ENCODE results near the gene TNFAIP8L1. TPM values are rescaled to one million over a fixed set of nuclear protein-coding genes. Genes with fewer than 3 reads are reported as not detected.

Gene TNFAIP8L1
- total and polyA plus RNA-seq, 12 donors: 2.5 to 13.4 (median 6.1) TPM

DNA sequence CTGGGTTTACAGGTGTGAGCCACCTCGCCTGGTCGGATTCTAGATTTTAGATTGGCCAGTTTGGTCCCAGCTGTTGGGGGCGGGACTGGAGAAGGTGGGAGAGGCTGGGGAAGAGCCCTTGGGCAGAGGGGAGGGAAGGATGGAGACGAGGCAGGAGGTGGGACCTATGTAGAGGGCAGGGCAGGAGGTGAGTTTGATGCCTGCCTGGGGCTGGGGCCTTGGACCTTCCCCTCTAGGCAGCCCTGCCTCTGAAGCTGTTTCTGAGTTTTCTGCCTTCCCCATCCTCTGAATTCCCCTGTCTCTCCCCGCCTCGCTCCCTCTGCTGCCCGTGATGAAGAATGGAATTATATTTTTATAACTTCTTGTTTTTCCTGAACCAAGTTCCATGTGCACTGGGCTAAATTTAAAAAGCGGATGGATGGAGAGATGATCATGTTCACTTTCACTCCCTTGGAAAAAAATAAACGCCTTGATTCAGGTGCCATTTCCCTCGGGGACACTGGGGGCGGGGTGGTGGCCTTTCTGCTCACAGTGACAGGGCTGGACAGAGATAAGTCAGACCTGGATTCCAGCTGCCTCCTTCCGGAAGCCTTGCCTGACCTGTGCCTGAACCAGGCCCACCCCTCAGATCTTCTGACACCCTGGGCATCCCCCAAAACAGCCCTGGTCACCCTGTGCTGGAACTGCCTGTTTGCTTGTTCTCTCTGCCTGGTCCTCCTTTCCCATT lies 16.5 kb upstream of the TNFAIP8L1 start:
- no peak for TF ChIP-seq CTCF (IDR thresholded peaks at IDR 0.05)
- Histone ChIP-seq H3K9me3 (no peaks in the 10 kb centered on the region), H3K4me3 (no peak overlapping the region), H3K27me3 (peaks cover 0 to 28% (median 22%) of the 10 kb centered on the region in 7 donors), H3K27ac (no peak overlapping the region), H3K4me1 (peaks cover 0 to 8% (median 0%) of the 10 kb centered on the region in 9 donors), H3K36me3 (no peaks in the 10 kb centered on the region)
- intact Hi-C loops (cut with DNase I): loop anchor here in 1 of 10 donors (10.0 kb wide), 1 partner anchor 198 kb away; no protein-coding TSS in a partner anchor
- peak in 1 of 8 donors; percentile 37 for ATAC-seq
- no peak for DNase-seq
- WGBS, 2 donors: 30 to 36% methylated on average over 12 of the region's 12 CpGs

DNA sequence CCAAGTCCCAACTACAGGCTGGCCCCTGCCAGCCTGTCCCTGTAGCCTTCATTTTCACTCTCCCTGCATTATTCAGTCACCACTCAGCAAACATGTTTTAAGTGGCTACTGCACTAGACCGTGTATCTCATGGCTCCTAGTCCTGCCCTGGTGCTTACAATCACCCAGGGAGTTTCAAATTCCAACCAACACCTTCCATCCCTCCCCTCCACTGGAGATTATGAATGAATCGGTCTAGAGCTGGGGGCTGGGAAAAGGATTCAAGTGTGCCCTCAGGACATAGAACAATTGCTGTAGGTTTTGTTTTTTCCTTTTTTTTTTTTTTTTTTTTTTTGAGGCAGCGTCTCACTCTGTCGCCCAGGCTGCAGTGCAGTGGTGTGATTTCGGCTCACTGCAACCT lies 15.0 kb upstream of the TNFAIP8L1 start:
- DNase-seq: no peak
- H3K9me3 ChIP-seq: no peaks in the 10 kb centered on the region
- H3K36me3 ChIP-seq: no peaks in the 10 kb centered on the region
- H3K4me3 ChIP-seq: no peak overlapping the region
- H3K4me1 ChIP-seq: peaks cover 0 to 8% (median 0%) of the 10 kb centered on the region in 9 donors
- TF ChIP-seq CTCF (IDR thresholded peaks at IDR 0.05): no peak
- no peak for ATAC-seq
- WGBS, 2 donors: 53 to 71% methylated on average over 4 to 5 of the region's 5 CpGs
- H3K27ac ChIP-seq: no peak overlapping the region
- intact Hi-C loops (cut with DNase I): loop anchor here in 2 of 10 donors (2.0 to 10.0 kb wide), 2 partner anchors 40 to 200 kb away; no protein-coding TSS in a partner anchor
- H3K27me3 ChIP-seq: peaks cover 0 to 28% (median 22%) of the 10 kb centered on the region in 7 donors

DNA sequence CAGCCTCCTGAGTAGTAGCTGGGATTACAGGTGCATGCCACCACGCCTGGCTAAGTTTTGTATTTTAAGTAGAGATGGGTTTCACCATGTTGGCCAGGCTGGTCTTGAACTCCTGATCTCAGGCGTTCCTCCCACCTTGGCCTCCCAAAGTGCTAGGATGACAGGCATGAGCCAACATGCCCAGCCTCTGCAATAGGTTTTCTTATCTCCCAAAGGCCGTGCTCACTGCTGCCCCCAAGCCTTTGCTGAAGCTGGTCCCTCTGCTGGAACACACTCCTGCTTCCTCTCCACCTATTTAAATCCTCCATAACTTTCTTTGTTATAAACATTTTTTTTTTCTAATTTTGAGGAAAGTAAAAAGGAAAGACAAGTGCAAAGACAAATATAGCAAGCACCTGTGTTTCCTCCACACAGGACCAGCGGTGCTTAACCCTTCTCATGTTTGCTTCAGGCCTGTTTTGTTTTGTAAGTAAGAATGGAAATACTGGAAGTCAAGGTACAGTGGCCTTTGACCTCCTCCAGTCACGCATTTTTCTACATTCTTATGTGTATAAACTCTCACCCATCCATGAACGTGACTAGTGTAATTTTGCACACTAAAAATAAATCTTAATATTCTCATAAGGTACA lies 14.5 kb upstream of the TNFAIP8L1 start:
- Histone ChIP-seq H3K4me1 (peaks cover 0 to 8% (median 0%) of the 10 kb centered on the region in 9 donors), H3K36me3 (no peaks in the 10 kb centered on the region), H3K27me3 (peaks cover 0 to 23% (median 18%) of the 10 kb centered on the region in 7 donors), H3K27ac (no peak overlapping the region), H3K4me3 (no peak overlapping the region), H3K9me3 (no peaks in the 10 kb centered on the region)
- peak in 3 of 9 donors; percentile 18 to 30 (median 24) for TF ChIP-seq CTCF (IDR thresholded peaks at IDR 0.05)
- DNase-seq: no peak
- no peak for ATAC-seq
- WGBS, 2 donors: 49 to 56% methylated on average over 6 of the region's 6 CpGs
- intact Hi-C loops (cut with DNase I): loop anchor here in 2 of 10 donors (2.0 to 10.0 kb wide), 2 partner anchors 40 to 200 kb away; no protein-coding TSS in a partner anchor

DNA sequence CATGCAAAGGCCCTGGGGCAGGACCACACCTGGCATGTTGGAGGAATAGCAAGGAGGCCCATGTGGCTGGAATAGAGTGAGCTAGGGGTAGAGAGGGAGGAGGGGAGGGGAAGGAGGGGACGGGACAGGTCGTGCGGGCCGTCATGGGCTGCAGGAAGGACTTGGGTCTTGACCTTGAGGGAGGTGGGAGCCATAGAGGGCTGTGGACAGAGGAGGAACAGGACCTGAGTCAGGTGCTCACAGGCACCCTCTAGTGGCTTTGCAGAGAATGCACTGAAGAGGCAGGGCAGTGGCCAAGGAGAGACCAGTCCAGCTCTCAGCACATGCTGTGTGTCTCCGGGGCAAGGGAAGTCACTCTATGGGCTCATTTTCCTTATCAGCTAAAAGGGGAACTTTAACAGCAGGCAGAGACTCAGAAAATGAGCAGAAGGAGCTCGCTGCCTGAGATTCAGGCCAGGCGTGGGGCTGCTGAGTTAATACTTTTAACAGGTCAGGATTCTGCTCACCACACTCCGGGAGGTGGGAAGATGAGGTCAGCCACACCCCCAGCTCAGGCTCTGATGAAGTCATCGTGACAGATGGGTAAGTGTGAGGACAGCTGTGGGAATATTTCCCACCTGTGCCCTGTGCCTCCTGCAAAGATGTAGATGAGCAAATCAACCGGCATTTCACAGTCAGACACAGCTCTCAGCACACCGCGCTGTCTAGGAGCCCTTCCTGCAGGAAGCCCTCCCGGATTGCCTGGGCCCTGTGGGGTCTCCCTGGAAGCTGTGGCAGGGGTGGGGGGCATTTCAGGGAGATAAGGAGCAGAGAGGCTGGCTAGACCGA lies 6.0 kb upstream of the TNFAIP8L1 start:
- H3K27ac ChIP-seq: peak overlapping the region in 1 of 10 donors; percentile 60
- H3K4me3 ChIP-seq: no peak overlapping the region
- H3K36me3 ChIP-seq: no peaks in the 10 kb centered on the region
- peaks cover 0 to 5% (median 0%) of the 10 kb centered on the region in 7 donors for H3K27me3 ChIP-seq
- DNase-seq (peak; percentile 53 to 61), ATAC-seq (peak; percentile 47 to 77 (median 64))
- no peaks in the 10 kb centered on the region for H3K9me3 ChIP-seq
- intact Hi-C loops (cut with DNase I): loop anchor here in 1 of 10 donors (10.0 kb wide), 1 partner anchor 49 kb away; no protein-coding TSS in a partner anchor
- peak; percentile 51 to 91 (median 76) for TF ChIP-seq CTCF (IDR thresholded peaks at IDR 0.05)
- H3K4me1 ChIP-seq: peaks cover 7 to 52% (median 28%) of the 10 kb centered on the region in 9 donors
- WGBS, 2 donors: 20 to 28% methylated on average over 14 of the region's 14 CpGs

All from heart right ventricle (tissue), 16 donors.